PC-9 (cell line): ENCODE results near the gene NDUFS5.

Experiments used
- EZH2 ChIP-seq: fragments of 200-600 bp; sonication (generic); IDR thresholded peaks from 2 replicates; pipeline ENCODE4 v1.8.0; 2017; ENCODE audit warnings: antibody characterized with exemption, low read depth
- TF ChIP-seq, protein P1 (sequence below): fragments of 200-600 bp; sonication (generic); conservative IDR thresholded peaks from 2 replicates; pipeline ENCODE4 v1.6.1; 2017; ENCODE audit warnings: mixed run types, antibody characterized with exemption, mild to moderate bottlenecking, moderate library complexity

GRCh38 chr1:38989979-38990378 lies 36.2 kb upstream of the NDUFS5 start:
- TF ChIP-seq, protein P1, sequence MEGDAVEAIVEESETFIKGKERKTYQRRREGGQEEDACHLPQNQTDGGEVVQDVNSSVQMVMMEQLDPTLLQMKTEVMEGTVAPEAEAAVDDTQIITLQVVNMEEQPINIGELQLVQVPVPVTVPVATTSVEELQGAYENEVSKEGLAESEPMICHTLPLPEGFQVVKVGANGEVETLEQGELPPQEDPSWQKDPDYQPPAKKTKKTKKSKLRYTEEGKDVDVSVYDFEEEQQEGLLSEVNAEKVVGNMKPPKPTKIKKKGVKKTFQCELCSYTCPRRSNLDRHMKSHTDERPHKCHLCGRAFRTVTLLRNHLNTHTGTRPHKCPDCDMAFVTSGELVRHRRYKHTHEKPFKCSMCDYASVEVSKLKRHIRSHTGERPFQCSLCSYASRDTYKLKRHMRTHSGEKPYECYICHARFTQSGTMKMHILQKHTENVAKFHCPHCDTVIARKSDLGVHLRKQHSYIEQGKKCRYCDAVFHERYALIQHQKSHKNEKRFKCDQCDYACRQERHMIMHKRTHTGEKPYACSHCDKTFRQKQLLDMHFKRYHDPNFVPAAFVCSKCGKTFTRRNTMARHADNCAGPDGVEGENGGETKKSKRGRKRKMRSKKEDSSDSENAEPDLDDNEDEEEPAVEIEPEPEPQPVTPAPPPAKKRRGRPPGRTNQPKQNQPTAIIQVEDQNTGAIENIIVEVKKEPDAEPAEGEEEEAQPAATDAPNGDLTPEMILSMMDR: no peak
- no peak for TF ChIP-seq EZH2
